Upper lobe of left lung (tissue), 6 donors: ENCODE measurements around the gene SACM1L. TPM values are rescaled to one million over a fixed set of nuclear protein-coding genes. Genes with fewer than 3 reads are reported as not detected.

ENCODE experiments used
- ATAC-seq, 2 donors: fragments of 200-7000 bp; cut with Tn5 transposase; one replicate each; pipeline ENCODE4 v1.9.1; 2022; ENCODE audit warnings: mild to moderate bottlenecking in 2 of 2, moderate library complexity in 2 of 2; ENCODE audit not compliant: low FRiP score in 2 of 2
- DNase-seq, 2 donors: peaks; one replicate each; pipeline ENCODE4 v3.0.0-alpha.2; 2019 to 2020
- H3K27ac ChIP-seq, 4 donors: fragments of 200-600 bp; sonication (generic); one replicate each; pipeline ENCODE4 v1.5.1; 2016 to 2019
- H3K27me3 ChIP-seq, 4 donors: fragments of 200-600 bp; sonication (generic); one replicate each; pipeline ENCODE4 v1.5.1; 2017 to 2019
- H3K36me3 ChIP-seq, 4 donors: fragments of 200-600 bp; sonication (generic); one replicate each; pipeline ENCODE4 v1.5.1; 2016 to 2019
- H3K4me1 ChIP-seq, 4 donors: fragments of 200-600 bp; sonication (generic); one replicate each; pipeline ENCODE4 v1.5.1; 2018 to 2019
- H3K4me3 ChIP-seq, 4 donors: fragments of 200-600 bp; sonication (generic); one replicate each; pipeline ENCODE4 v1.5.1; 2017 to 2019; ENCODE audit warnings: mild to moderate bottlenecking in 2 of 4, moderate library complexity in 1 of 4
- H3K9me3 ChIP-seq, 4 donors: fragments of 200-600 bp; sonication (generic); one replicate each; pipeline ENCODE4 v1.5.1; 2018 to 2019
- EP300 ChIP-seq, 4 donors: sonication (generic); formaldehyde crosslinking; IDR thresholded peaks; one replicate each; pipeline ENCODE4 v1.5.1; 2017; ENCODE audit warnings: antibody characterized with exemption in 4 of 4, control low read depth in 2 of 4
- POLR2A ChIP-seq, 4 donors: fragments of 450-650 bp; IDR thresholded peaks; one replicate each; pipeline ENCODE4 v1.5.1; 2016 to 2017; ENCODE audit warnings: antibody characterized with exemption in 4 of 4, mild to moderate bottlenecking in 2 of 4
- POLR2AphosphoS5 ChIP-seq, 2 donors: sonication (generic); formaldehyde crosslinking; IDR thresholded peaks; one replicate each; pipeline ENCODE4 v1.5.1; 2017; ENCODE audit warnings: antibody characterized with exemption in 2 of 2
- WGBS, 2 donors: methylation state at CpG; one replicate each; pipeline ENCODE4 v1.1.5; 2017 to 2018; 5-methylcytosine and 5-hydroxymethylcytosine counted together
- total RNA-seq, 6 donors: library from RNA; depleted of rRNA in 4 of 6; stranded (reverse); fragments of >200 nt in 4 of 6; gene quantifications; one replicate each; pipeline versions ENCODE4 v1.1.0 to v1.2.1, GENCODE V29; 2016 to 2021
- TF ChIP-seq, protein P1 (sequence below), 6 experiments: fragments of 450-650 bp in 4 of 6; fragments of 200-600 bp in 2 of 6; sonication (generic) in 2 of 6; IDR thresholded peaks; one replicate each; pipeline ENCODE4 v1.5.1; 2016 to 2019; ENCODE audit warnings: antibody characterized with exemption in 6 of 6
- donor health status: DM: no; HTN: no; CAD: no; lungs with moderate emphysema.
- donor health status: DM: no; HTN: yes; CAD: no; lungs with severe emphysema.

SACM1L gene
- total RNA-seq, 6 donors from 2014 or later, result 29.9 to 102 (median 63.9) TPM

DNA sequence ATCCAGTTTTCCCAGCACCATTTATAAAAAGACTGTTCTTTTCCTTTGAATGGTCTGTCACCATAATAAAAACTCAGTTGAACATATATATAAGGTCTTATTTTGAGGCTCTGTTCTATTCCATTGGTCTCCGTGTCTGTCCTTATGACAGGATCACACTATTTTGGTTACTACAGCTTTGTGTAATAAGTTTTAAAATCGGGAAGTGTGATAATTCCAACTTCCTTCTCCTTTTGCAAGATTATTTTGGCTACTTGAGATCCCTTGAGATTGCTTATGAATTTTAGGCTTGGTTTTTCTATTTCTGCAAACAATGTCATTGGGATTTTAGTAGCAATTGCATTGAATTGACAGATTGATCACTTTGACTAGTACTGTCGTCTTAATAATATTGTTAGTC is 35.7 kb downstream of the SACM1L start:
- 77 to 81% methylated on average over 3 of the region's 3 CpGs for WGBS, 2 donors
- H3K9me3 ChIP-seq, result no peaks in the 10 kb centered on the region
- no peaks in the 10 kb centered on the region for H3K27me3 ChIP-seq
- no peak for TF ChIP-seq POLR2A (IDR thresholded peaks at IDR 0.05)
- no peak for TF ChIP-seq EP300 (IDR thresholded peaks at IDR 0.05)
- TF ChIP-seq, protein P1, sequence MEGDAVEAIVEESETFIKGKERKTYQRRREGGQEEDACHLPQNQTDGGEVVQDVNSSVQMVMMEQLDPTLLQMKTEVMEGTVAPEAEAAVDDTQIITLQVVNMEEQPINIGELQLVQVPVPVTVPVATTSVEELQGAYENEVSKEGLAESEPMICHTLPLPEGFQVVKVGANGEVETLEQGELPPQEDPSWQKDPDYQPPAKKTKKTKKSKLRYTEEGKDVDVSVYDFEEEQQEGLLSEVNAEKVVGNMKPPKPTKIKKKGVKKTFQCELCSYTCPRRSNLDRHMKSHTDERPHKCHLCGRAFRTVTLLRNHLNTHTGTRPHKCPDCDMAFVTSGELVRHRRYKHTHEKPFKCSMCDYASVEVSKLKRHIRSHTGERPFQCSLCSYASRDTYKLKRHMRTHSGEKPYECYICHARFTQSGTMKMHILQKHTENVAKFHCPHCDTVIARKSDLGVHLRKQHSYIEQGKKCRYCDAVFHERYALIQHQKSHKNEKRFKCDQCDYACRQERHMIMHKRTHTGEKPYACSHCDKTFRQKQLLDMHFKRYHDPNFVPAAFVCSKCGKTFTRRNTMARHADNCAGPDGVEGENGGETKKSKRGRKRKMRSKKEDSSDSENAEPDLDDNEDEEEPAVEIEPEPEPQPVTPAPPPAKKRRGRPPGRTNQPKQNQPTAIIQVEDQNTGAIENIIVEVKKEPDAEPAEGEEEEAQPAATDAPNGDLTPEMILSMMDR (IDR thresholded peaks at IDR 0.05), result no peak
- no peaks in the 10 kb centered on the region for H3K4me1 ChIP-seq
- no peak overlapping the region for H3K27ac ChIP-seq
- peaks cover 5 to 65% (median 9%) of the 10 kb centered on the region in 4 donors for H3K36me3 ChIP-seq
- no peak overlapping the region for H3K4me3 ChIP-seq
- ATAC-seq, result peak in 1 of 2 donors; percentile 29
- no peak for DNase-seq

DNA sequence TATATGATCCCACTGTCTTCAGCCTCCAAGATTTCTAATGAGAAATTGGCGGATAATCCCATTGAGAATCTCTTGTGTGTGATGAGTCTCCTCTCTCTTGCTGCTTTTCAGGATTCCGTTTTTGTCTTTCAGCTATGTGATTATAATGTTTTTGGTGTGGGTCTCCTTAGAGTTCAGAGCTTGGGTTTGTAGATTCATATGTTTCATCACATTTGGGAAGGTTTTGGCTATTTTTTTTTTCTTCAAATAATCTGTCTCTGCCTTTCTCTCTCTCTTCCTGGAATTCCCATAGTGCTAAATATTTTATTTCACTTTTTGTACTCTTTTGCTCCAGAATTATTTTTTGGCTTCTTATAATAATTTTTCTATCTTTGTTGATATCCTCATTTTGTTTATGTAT is 40.4 kb downstream of the SACM1L start:
- DNase-seq, result no peak
- no peaks in the 10 kb centered on the region for H3K9me3 ChIP-seq
- H3K36me3 ChIP-seq, result peaks cover 8 to 85% (median 36%) of the 10 kb centered on the region in 4 donors
- no peak overlapping the region for H3K27ac ChIP-seq
- no peak for TF ChIP-seq POLR2AphosphoS5 (IDR thresholded peaks at IDR 0.05)
- TF ChIP-seq EP300 (IDR thresholded peaks at IDR 0.05), result no peak
- no peak for TF ChIP-seq POLR2A (IDR thresholded peaks at IDR 0.05)
- TF ChIP-seq, protein P1 (IDR thresholded peaks at IDR 0.05), result no peak
- H3K4me3 ChIP-seq, result no peak overlapping the region
- ATAC-seq, result no peak
- WGBS, 2 donors, result 98 to 100% methylated on average over 2 of the region's 2 CpGs
- H3K27me3 ChIP-seq, result no peaks in the 10 kb centered on the region
- H3K4me1 ChIP-seq, result no peaks in the 10 kb centered on the region

DNA sequence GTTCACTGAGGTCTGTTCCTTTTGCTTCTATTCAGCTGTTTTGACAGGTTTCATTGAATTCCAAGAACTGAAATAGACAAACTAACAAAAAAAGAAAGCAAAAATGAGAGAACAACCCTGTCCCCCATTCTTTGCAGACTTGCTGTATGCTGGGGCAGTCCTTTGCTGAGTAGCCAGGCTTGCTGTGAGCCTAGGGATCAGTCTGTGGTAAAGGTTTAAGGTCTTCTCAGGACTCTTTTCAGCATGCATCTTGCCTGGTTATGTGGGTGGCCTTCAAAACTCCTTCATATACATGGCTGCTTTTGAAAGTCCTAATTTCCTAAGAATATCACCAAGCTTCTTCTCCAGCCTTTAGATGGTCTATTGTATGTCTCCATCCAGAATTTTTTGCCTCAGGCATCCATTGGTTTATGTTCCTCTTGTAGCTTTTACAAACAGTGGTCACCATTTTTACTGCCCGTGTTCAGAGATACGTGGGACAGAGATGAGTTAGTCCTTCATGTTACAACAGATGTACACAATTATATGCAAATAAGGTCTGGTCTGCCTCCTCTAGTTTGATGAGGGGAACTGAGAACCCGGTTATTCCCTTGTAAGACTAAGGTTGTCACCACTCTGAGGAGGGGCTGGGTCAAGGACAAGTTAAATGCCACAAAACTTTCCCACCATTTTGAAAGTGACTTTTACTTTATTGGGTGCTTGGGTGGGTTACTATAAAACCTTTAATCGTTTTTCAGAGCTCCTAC is 41.4 kb downstream of the SACM1L start:
- H3K27ac ChIP-seq, result no peak overlapping the region
- no peak overlapping the region for H3K4me3 ChIP-seq
- peaks cover 11 to 85% (median 45%) of the 10 kb centered on the region in 4 donors for H3K36me3 ChIP-seq
- DNase-seq, result no peak
- 90% methylated on average over 4 of the region's 4 CpGs for WGBS, 2 donors
- H3K27me3 ChIP-seq, result no peaks in the 10 kb centered on the region
- no peaks in the 10 kb centered on the region for H3K4me1 ChIP-seq
- H3K9me3 ChIP-seq, result no peaks in the 10 kb centered on the region
- no peak for TF ChIP-seq POLR2AphosphoS5 (IDR thresholded peaks at IDR 0.05)
- TF ChIP-seq, protein P1 (IDR thresholded peaks at IDR 0.05), result no peak
- no peak for TF ChIP-seq EP300 (IDR thresholded peaks at IDR 0.05)
- TF ChIP-seq POLR2A (IDR thresholded peaks at IDR 0.05), result no peak
- no peak for ATAC-seq

DNA sequence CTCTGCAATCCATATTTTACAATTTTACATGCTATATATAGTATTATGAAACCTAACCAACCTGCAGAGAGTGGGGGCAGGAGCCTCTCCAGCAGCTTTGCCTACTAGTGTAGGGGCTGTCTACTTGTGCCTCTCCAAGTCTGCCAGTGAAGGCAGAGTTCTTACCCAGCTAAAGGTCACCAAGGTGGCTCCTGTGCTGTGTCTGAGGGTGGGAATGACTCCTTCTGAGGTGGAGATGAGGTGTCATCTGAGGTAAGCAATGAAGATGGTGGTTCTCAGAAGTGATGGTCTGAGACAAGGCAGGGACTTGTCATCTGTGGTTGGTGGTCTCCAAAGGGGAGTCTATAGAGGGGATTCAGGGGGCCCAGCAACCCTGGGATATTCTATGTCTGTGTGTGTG is 47.5 kb downstream of the SACM1L start:
- Histone ChIP-seq H3K4me1 (peaks cover 0 to 3% (median 0%) of the 10 kb centered on the region in 4 donors), H3K27me3 (no peaks in the 10 kb centered on the region), H3K36me3 (peaks cover 36 to 99% (median 85%) of the 10 kb centered on the region in 4 donors), H3K27ac (no peak overlapping the region), H3K9me3 (no peaks in the 10 kb centered on the region), H3K4me3 (no peak overlapping the region)
- DNase-seq (no peak), ATAC-seq (no peak)
- TF ChIP-seq EP300 (IDR thresholded peaks at IDR 0.05) (no peak), POLR2A (IDR thresholded peaks at IDR 0.05) (no peak), POLR2AphosphoS5 (IDR thresholded peaks at IDR 0.05) (no peak)
- TF ChIP-seq, protein P1 (IDR thresholded peaks at IDR 0.05), result no peak

DNA sequence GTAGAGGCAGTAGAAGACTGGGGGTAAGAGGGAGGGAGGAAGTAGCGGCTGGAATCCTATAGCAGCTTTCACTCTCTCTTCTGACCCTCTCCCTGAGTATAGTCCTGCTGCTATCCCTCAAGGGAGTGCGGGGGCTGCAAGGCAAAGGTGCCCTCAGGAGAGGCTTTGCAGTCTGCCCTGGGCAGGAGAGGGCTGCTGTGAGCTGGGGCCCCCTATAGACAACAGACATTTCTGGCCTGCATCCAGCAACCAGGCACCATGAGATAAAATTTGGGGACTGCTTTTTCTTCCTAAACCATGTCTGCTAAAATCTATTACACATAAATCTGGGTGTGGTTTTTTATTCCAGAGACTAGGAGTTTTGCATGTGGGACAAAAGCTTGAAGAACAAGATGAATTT is 48.0 kb downstream of the SACM1L start:
- no peaks in the 10 kb centered on the region for H3K9me3 ChIP-seq
- TF ChIP-seq, protein P1 (IDR thresholded peaks at IDR 0.05), result no peak
- no peak for TF ChIP-seq POLR2A (IDR thresholded peaks at IDR 0.05)
- TF ChIP-seq POLR2AphosphoS5 (IDR thresholded peaks at IDR 0.05), result no peak
- TF ChIP-seq EP300 (IDR thresholded peaks at IDR 0.05), result no peak
- no peak overlapping the region for H3K27ac ChIP-seq
- DNase-seq (no peak), ATAC-seq (no peak)
- H3K36me3 ChIP-seq, result peaks cover 34 to 99% (median 86%) of the 10 kb centered on the region in 4 donors
- peaks cover 0 to 5% (median 0%) of the 10 kb centered on the region in 4 donors for H3K4me1 ChIP-seq
- H3K4me3 ChIP-seq, result no peak overlapping the region
- WGBS, 2 donors, result 93 to 96% methylated on average over 2 of the region's 2 CpGs
- H3K27me3 ChIP-seq, result no peaks in the 10 kb centered on the region
